Thoracic aorta (tissue), 2 donors: ENCODE measurements around the gene GAPT. TPM values are rescaled to one million over a fixed set of nuclear protein-coding genes. Genes with fewer than 3 reads are reported as not detected.
"Not testable (repeated sequence)": the region's sequence is repeated elsewhere in the genome, so short reads cannot be mapped to it uniquely, and the experiment has no call there.

ENCODE experiments used
- ATAC-seq: fragments of 150-250 bp; one replicate; pipeline ENCODE4 v1.8.0; 2017; ENCODE audit warnings: low read depth; ENCODE audit not compliant: insufficient number of reproducible peaks, low FRiP score
- DNase-seq: peaks from one replicate; pipeline ENCODE4 v3.0.0-alpha.2; 2020; ENCODE audit warnings: low spot score
- H3K27ac ChIP-seq, 2 donors: fragments of 200-600 bp; sonication (generic); 1 replicate in 1 of 2; 2 replicates in 1 of 2; pipeline ENCODE4 v1.5.1; 2016; ENCODE audit warnings: mild to moderate bottlenecking in 2 of 2, moderate library complexity in 2 of 2
- H3K27me3 ChIP-seq: fragments of 200-600 bp; sonication (generic); replicated peaks from 2 replicates; pipeline ENCODE4 v1.6.0; 2016; ENCODE audit warnings: mild to moderate bottlenecking; ENCODE audit not compliant: insufficient read depth
- H3K36me3 ChIP-seq: fragments of 200-600 bp; sonication (generic); one replicate; pipeline ENCODE4 v1.5.1; 2016
- H3K4me1 ChIP-seq, 2 donors: fragments of 200-600 bp; sonication (generic); 1 replicate in 1 of 2; 2 replicates in 1 of 2; pipeline versions ENCODE4 v1.5.1 to v1.6.0; 2016; ENCODE audit warnings: low read depth in 2 of 2, mild to moderate bottlenecking in 1 of 2; ENCODE audit not compliant: control insufficient read depth in 1 of 2
- H3K4me3 ChIP-seq: fragments of 200-600 bp; sonication (generic); 2 replicates; pipeline ENCODE4 v1.5.1; 2016; ENCODE audit warnings: mild to moderate bottlenecking
- H3K9me3 ChIP-seq: fragments of 200-600 bp; sonication (generic); 2 replicates; pipeline ENCODE4 v1.5.1; 2016
- total RNA-seq, 2 donors: library from RNA; depleted of rRNA; stranded (reverse); fragments of >200 nt; gene quantifications; one replicate each; pipeline versions ENCODE4 v1.1.0 to v1.2.3, GENCODE V29; 2016
- TF ChIP-seq, protein P1 (sequence below): fragments of 200-600 bp; sonication (generic); IDR thresholded peaks from one replicate; pipeline ENCODE4 v1.5.1; 2019; ENCODE audit warnings: antibody characterized with exemption

Gene GAPT
- total RNA-seq, 2 donors from 2014 or later, result 0.14 to 1.6 TPM

DNA sequence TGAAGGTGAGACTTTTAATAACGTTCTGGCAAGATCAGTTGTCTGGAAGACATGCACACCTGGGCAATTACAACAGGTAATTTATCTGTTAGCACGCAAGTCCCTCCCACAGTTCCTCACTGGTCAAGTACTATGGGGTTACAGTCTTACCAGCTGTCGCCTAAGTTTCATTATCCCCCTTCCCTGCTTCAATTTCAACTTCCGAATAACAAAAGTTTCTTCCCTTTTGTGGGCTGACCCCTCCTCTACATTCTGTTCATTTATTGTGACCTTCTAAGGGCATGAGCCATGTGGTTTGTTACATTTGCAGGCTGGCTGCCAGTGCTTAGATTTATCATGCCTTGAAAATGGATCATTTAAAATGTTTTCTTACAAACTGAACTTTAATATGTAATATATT is 16.5 kb downstream of the GAPT start:
- no peak for DNase-seq
- TF ChIP-seq, protein P1, sequence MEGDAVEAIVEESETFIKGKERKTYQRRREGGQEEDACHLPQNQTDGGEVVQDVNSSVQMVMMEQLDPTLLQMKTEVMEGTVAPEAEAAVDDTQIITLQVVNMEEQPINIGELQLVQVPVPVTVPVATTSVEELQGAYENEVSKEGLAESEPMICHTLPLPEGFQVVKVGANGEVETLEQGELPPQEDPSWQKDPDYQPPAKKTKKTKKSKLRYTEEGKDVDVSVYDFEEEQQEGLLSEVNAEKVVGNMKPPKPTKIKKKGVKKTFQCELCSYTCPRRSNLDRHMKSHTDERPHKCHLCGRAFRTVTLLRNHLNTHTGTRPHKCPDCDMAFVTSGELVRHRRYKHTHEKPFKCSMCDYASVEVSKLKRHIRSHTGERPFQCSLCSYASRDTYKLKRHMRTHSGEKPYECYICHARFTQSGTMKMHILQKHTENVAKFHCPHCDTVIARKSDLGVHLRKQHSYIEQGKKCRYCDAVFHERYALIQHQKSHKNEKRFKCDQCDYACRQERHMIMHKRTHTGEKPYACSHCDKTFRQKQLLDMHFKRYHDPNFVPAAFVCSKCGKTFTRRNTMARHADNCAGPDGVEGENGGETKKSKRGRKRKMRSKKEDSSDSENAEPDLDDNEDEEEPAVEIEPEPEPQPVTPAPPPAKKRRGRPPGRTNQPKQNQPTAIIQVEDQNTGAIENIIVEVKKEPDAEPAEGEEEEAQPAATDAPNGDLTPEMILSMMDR, result no peak
- Histone ChIP-seq H3K27ac (no peak overlapping the region), H3K36me3 (no peaks in the 10 kb centered on the region), H3K27me3 (no peaks in the 10 kb centered on the region), H3K4me3 (no peak overlapping the region), H3K4me1 (no peaks in the 10 kb centered on the region), H3K9me3 (no peaks in the 10 kb centered on the region)
- no peak for ATAC-seq

DNA sequence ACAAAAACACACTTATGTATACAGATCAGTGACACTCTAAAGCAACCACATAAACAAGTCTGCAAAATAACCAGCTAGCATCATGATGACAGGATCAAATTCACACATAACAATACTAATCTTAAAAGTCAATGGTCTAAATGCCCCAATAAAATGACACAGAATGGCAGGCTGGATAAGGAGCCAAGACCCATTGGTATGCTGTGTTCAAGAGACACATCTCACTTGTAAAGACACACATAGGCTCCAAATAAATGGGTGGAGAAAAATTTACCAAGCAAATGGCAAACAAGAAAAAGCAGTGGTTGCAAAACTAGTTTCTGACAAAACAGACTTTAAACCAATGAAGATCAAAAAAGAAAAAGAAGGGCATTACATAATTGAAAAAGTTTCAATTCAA is 26.0 kb downstream of the GAPT start:
- H3K9me3 ChIP-seq, result peaks cover 13% of the 10 kb centered on the region

DNA sequence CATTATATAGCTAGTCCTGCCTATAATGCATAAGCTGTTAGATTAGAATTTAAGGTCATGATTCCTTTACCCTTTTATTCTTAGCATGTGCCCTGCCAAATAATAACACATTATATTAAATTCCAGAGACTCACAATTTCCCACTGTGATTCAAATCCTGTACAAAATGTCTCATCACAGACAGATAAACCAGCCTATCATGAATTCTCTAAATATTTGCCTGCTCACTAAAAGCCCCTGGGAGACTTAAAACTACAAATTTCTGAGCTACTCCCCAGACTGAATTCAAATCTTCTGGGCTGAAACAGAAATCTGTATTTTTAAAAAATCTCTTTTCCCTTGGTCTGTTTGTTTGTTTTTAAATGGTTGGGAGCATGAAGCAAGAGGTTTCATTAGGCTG is 32.7 kb downstream of the GAPT start:
- Histone ChIP-seq H3K4me1 (no peaks in the 10 kb centered on the region), H3K9me3 (no peaks in the 10 kb centered on the region), H3K27me3 (no peaks in the 10 kb centered on the region), H3K36me3 (no peaks in the 10 kb centered on the region), H3K27ac (no peak overlapping the region), H3K4me3 (no peak overlapping the region)
- ATAC-seq, result no peak
- no peak for DNase-seq
- TF ChIP-seq, protein P1, result no peak

More for the DNA sequence above, 26.0 kb downstream of the GAPT start:
- Histone ChIP-seq H3K4me3 (no peak overlapping the region), H3K4me1 (no peaks in the 10 kb centered on the region), H3K36me3 (no peaks in the 10 kb centered on the region), H3K27me3 (no peaks in the 10 kb centered on the region), H3K27ac (no peak overlapping the region)
- DNase-seq (no peak), ATAC-seq (no peak)
- TF ChIP-seq, protein P1, result no peak

DNA sequence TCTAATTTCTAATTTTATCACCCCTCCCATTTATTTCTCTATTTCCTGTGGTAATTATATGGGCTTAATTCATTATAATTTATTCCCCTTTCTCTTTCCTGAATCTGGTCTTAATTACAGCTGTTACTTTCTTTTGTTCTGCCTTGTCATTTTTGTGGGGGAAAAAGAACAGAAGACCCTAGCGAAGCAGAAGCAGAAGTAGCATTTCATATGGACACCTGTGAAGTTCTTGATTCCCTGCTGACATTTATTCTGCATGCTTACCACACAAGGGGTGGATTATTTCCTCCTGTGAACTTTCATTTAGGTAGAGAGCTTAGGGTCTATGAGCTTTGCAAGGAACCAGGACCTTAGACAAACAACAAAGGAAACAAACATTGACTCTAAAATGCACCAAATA is 33.3 kb downstream of the GAPT start:
- no peaks in the 10 kb centered on the region for H3K4me1 ChIP-seq
- no peak for ATAC-seq
- DNase-seq, result no peak
- no peaks in the 10 kb centered on the region for H3K36me3 ChIP-seq
- TF ChIP-seq, protein P1, result no peak
- H3K27ac ChIP-seq, result no peak overlapping the region
- no peaks in the 10 kb centered on the region for H3K9me3 ChIP-seq
- no peaks in the 10 kb centered on the region for H3K27me3 ChIP-seq
- H3K4me3 ChIP-seq, result no peak overlapping the region

DNA sequence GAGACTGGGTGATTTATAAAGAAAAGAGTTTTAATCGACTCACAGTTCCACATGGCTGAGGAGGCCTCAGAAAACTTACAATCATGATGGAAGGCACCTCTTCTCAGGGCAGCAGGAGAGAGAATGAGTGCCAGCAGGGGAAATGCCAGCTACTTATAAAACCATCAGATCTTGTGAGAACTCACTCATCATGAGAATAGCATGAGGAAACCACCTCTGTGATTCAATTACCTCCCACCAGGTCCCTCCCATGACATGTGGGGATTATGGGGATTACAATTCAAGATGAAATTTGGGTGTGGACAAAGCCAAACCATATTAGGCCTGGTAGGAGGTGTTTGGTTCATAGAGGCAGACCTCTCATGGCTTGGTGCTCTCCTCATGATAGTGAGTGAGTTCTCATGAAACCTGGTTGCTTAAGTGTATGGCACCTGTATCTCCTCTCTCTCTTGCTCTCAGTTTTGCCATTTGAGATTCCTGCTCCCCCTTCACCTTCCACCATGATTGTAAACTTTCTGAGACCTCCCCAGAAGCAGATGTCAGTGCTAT is 39.8 kb downstream of the GAPT start:
- TF ChIP-seq, protein P1, result no peak
- H3K27me3 ChIP-seq, result no peaks in the 10 kb centered on the region
- H3K27ac ChIP-seq, result no peak overlapping the region
- no peak overlapping the region for H3K4me3 ChIP-seq
- H3K36me3 ChIP-seq, result no peaks in the 10 kb centered on the region
- peaks cover 4% of the 10 kb centered on the region for H3K9me3 ChIP-seq
- ATAC-seq, result no peak
- DNase-seq, result no peak
- H3K4me1 ChIP-seq, result no peaks in the 10 kb centered on the region

DNA sequence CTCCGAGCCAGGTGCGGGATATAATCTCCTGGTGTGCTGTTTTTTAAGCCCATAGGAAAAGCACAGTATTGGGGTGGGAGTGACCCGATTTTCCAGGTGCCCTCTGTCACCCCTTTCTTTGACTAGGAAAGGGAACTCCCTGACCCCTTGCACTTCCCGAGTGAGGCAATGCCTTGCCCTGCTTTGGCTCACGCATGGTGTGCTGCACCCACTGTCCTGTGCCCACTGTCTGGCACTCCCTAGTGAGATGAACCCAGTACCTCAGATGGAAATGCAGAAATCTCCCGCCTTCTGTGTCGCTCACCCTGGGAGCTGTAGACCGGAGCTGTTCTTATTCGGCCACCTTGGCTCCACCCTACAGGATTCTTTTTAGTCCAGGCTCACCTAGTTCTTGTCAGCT is 50.7 kb downstream of the GAPT start:
- not testable (repeated sequence) for DNase-seq, H3K36me3 ChIP-seq, H3K9me3 ChIP-seq, H3K4me3 ChIP-seq, H3K27me3 ChIP-seq, ATAC-seq, H3K27ac ChIP-seq, H3K4me1 ChIP-seq
